ENCODE data around the gene TTC28. TPM values are rescaled to one million over a fixed set of nuclear protein-coding genes. Genes with fewer than 3 reads are reported as not detected.

TTC28 gene
- total RNA-seq, 1 donor from 2014 or later: 24.5 TPM

- intact Hi-C loops (cut with DNase I): no loop called here
- no peaks in the 10 kb centered on the region for H3K9me3 ChIP-seq
- TF ChIP-seq, protein P1, sequence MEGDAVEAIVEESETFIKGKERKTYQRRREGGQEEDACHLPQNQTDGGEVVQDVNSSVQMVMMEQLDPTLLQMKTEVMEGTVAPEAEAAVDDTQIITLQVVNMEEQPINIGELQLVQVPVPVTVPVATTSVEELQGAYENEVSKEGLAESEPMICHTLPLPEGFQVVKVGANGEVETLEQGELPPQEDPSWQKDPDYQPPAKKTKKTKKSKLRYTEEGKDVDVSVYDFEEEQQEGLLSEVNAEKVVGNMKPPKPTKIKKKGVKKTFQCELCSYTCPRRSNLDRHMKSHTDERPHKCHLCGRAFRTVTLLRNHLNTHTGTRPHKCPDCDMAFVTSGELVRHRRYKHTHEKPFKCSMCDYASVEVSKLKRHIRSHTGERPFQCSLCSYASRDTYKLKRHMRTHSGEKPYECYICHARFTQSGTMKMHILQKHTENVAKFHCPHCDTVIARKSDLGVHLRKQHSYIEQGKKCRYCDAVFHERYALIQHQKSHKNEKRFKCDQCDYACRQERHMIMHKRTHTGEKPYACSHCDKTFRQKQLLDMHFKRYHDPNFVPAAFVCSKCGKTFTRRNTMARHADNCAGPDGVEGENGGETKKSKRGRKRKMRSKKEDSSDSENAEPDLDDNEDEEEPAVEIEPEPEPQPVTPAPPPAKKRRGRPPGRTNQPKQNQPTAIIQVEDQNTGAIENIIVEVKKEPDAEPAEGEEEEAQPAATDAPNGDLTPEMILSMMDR (IDR thresholded peaks at IDR 0.05): no peak
- H3K27ac ChIP-seq: no peak overlapping the region
- no peaks in the 10 kb centered on the region for H3K27me3 ChIP-seq
- no peaks in the 10 kb centered on the region for H3K4me1 ChIP-seq
- H3K4me3 ChIP-seq: no peak overlapping the region
- DNase-seq (ENCODE audit: low spot score in 2 of 2): no peak
- H3K36me3 ChIP-seq: no peaks in the 10 kb centered on the region
These were observed 382.1 kb downstream of the TTC28 start for GRCh38 chr22:28297504-28297903.

- intact Hi-C loops (cut with DNase I): no loop called here
- no peak for DNase-seq (ENCODE audit: low spot score in 2 of 2)
- no peaks in the 10 kb centered on the region for H3K36me3 ChIP-seq
- H3K27me3 ChIP-seq: no peaks in the 10 kb centered on the region
- TF ChIP-seq, protein P1 (IDR thresholded peaks at IDR 0.05): no peak
- no peak overlapping the region for H3K27ac ChIP-seq
- H3K9me3 ChIP-seq: no peaks in the 10 kb centered on the region
- H3K4me1 ChIP-seq: no peaks in the 10 kb centered on the region
- no peak overlapping the region for H3K4me3 ChIP-seq
These were observed 383.2 kb downstream of the TTC28 start for GRCh38 chr22:28296452-28296851.

- Histone ChIP-seq H3K27ac (no peak overlapping the region), H3K9me3 (no peaks in the 10 kb centered on the region), H3K4me1 (peaks cover 0 to 6% of the 10 kb centered on the region in 2 donors), H3K36me3 (no peaks in the 10 kb centered on the region), H3K4me3 (no peak overlapping the region), H3K27me3 (no peaks in the 10 kb centered on the region)
- DNase-seq (ENCODE audit: low spot score in 2 of 2): no peak
- TF ChIP-seq, protein P1 (IDR thresholded peaks at IDR 0.05): no peak
- intact Hi-C loops (cut with DNase I): no loop called here
These were observed 396.5 kb downstream of the TTC28 start for GRCh38 chr22:28283068-28283654.

DNA sequence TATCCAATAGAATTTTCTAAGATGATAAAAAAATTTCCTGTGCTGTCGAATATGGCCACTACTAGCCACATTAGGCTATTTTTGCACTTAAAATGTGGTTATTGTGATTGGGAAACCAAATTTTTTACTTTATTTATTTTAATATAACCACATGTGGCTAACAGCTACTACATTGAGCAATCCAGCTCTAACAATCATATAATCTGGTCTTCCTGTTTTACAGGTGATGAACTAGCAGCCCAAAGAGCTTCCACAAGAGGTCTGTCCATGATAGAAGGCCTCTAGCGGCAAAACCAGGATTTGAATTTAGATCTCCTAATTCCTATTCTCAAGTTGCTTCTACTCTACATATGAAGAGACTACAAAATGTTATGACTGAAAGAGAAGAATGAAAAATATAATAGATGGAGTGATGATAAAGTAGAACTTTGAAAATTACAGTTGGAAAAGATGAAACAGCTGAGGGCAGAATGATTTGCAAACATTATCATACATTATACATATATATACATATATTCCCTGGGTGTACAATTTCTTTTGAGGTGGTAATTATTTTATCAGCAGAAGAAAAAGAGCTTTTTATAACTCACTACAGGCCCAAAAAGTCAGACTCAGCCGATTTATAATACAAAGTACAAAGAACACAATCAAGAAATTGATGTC, 397.1 kb downstream of the TTC28 start:
- Histone ChIP-seq H3K27ac (no peak overlapping the region), H3K4me1 (peaks cover 0 to 6% of the 10 kb centered on the region in 2 donors), H3K27me3 (no peaks in the 10 kb centered on the region), H3K36me3 (no peaks in the 10 kb centered on the region), H3K4me3 (no peak overlapping the region), H3K9me3 (no peaks in the 10 kb centered on the region)
- intact Hi-C loops (cut with DNase I): no loop called here
- no peak for DNase-seq (ENCODE audit: low spot score in 2 of 2)
- TF ChIP-seq, protein P1 (IDR thresholded peaks at IDR 0.05): no peak

DNA sequence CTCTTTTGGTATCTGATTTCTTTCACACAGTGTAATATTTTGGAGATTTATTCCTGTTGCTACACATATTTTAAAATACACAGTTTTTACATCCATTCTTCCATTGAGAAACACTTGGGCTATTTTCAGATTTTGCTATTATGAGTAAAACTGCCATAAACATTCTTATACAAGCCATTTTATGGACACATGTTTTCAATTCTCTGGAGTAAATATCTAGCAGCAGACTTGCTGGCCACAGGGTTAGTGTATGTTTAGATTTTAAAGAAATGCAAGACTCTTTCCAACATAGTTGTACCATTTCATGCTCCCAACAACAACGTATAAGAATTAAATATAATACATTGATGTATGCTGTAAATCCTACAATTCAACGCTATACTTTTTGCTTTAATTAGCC, 399.8 kb downstream of the TTC28 start:
- H3K27me3 ChIP-seq: no peaks in the 10 kb centered on the region
- H3K4me3 ChIP-seq: no peak overlapping the region
- peaks cover 0 to 6% of the 10 kb centered on the region in 2 donors for H3K4me1 ChIP-seq
- H3K27ac ChIP-seq: no peak overlapping the region
- TF ChIP-seq, protein P1 (IDR thresholded peaks at IDR 0.05): no peak
- no peaks in the 10 kb centered on the region for H3K36me3 ChIP-seq
- DNase-seq (ENCODE audit: low spot score in 2 of 2): no peak
- no peaks in the 10 kb centered on the region for H3K9me3 ChIP-seq
- intact Hi-C loops (cut with DNase I): no loop called here
